Stomach (tissue), 9 donors: ENCODE measurements around the gene NFATC4. TPM values are rescaled to one million over a fixed set of nuclear protein-coding genes. Genes with fewer than 3 reads are reported as not detected.

Experiments used
- DNase-seq, 2 donors: peaks; one replicate each; pipeline versions ENCODE4 v3.0.0 to v3.0.0-alpha.2; 2013 to 2019
- H3K27ac ChIP-seq, 5 donors: fragments of 200-600 bp in 4 of 5; sonication (generic) in 4 of 5; one replicate each; pipeline ENCODE4 v1.5.1; 2013 to 2019; ENCODE audit warnings: mild to moderate bottlenecking in 1 of 5, moderate library complexity in 1 of 5
- H3K27me3 ChIP-seq, 3 donors: fragments of 200-600 bp; sonication (generic); one replicate each; pipeline ENCODE4 v1.5.1; 2017 to 2019; ENCODE audit warnings: mixed run types in 1 of 3
- H3K36me3 ChIP-seq, 4 donors: fragments of 200-600 bp; sonication (generic); 1 replicate in 3 of 4; 2 replicates in 1 of 4; pipeline ENCODE4 v1.5.1; 2016 to 2019
- H3K4me1 ChIP-seq, 4 donors: fragments of 200-600 bp; sonication (generic); one replicate each; pipeline ENCODE4 v1.5.1; 2016 to 2019
- H3K4me3 ChIP-seq, 4 donors: fragments of 200-600 bp; sonication (generic) in 3 of 4; one replicate each; pipeline ENCODE4 v1.5.1; 2016 to 2019; ENCODE audit warnings: mild to moderate bottlenecking in 1 of 4
- H3K9me3 ChIP-seq, 4 donors: fragments of 200-600 bp; sonication (generic); one replicate each; pipeline ENCODE4 v1.5.1; 2016 to 2019
- CTCF ChIP-seq, 7 experiments: fragments of 450-650 bp in 4 of 7; fragments of 200-600 bp in 3 of 7; sonication (generic) in 3 of 7; IDR thresholded peaks; one replicate each; pipeline ENCODE4 v1.5.1; 2016 to 2019; ENCODE audit warnings: antibody characterized with exemption in 7 of 7, control low read depth in 2 of 7, mild to moderate bottlenecking in 1 of 7
- EP300 ChIP-seq: sonication (generic); formaldehyde crosslinking; IDR thresholded peaks from one replicate; pipeline ENCODE4 v1.6.1; 2017; ENCODE audit warnings: antibody characterized with exemption
- POLR2A ChIP-seq, 4 donors: fragments of 450-650 bp; IDR thresholded peaks; one replicate each; pipeline ENCODE4 v1.6.1; 2016; ENCODE audit warnings: antibody characterized with exemption in 4 of 4, control low read depth in 2 of 4, mild to moderate bottlenecking in 1 of 4, moderate library complexity in 1 of 4
- POLR2AphosphoS5 ChIP-seq, 3 donors: sonication (generic); formaldehyde crosslinking; IDR thresholded peaks; one replicate each; pipeline ENCODE4 v1.6.1; 2016; ENCODE audit warnings: antibody characterized with exemption in 3 of 3
- WGBS, 5 donors: extraction: QIAGEN DNeasy Blood & Tissue Kit in 3 of 5; methylation state at CpG; one replicate each; pipeline versions ENCODE4 v1.1.5 to v1.1.7; 2013 to 2018; 5-methylcytosine and 5-hydroxymethylcytosine counted together
- intact Hi-C: fragments of 100-400 bp; cut with DNase I; formaldehyde crosslinking; loops from one replicate; pipeline ENCODE4 v1.15.1; 2023; ENCODE audit warnings: low total_unique reads
- polyA plus RNA-seq, 3 donors: library from polyadenylated mRNA; stranded (reverse); fragments of 200-250 nt; gene quantifications; one replicate each; pipeline ENCODE4 v1.2.3, GENCODE V29; 2013
- total RNA-seq, 5 donors: library from RNA; depleted of rRNA; stranded (reverse); fragments of >200 nt; gene quantifications; one replicate each; pipeline versions ENCODE4 v1.1.0 to v1.2.3, GENCODE V29; 2014 to 2016
- donor health status: healthy with polysubstance abuse.
- donor health status: Bipolar disorder and iron deficiency.
- donor health status: healthy.

The NFATC4 gene
- total and polyA plus RNA-seq, 8 donors, result 20.1 to 119 (median 57.9) TPM

- Histone ChIP-seq H3K27me3 (no peaks in the 10 kb centered on the region), H3K36me3 (no peaks in the 10 kb centered on the region), H3K9me3 (no peaks in the 10 kb centered on the region), H3K4me1 (peaks cover 37 to 62% (median 48%) of the 10 kb centered on the region in 4 donors), H3K27ac (peak within 1 kb of the TSS; percentile 58 to 86 (median 76)), H3K4me3 (peak within 1 kb of the TSS; percentile 61 to 74 (median 64))
- 2 to 9% (median 2%) methylated on average over 4 to 53 of the region's 57 CpGs for WGBS, 5 donors
- TF ChIP-seq POLR2AphosphoS5 (IDR thresholded peaks at IDR 0.05) (peak in 2 of 3 donors; percentile 28 to 54), EP300 (no peak), CTCF (IDR thresholded peaks at IDR 0.05) (no peak)
- intact Hi-C loops, result no loop called here
- peak; percentile 40 to 91 for DNase-seq
Observed at GRCh38 chr14:24398653-24399446, 30.9 kb downstream of the NFATC4 start, which contains the start of gene NYNRIN. Gene NYNRIN (plus strand): TSS chr14:24399003. CDS start chr14:24399247, 244 bp downstream.

GRCh38 chr14:24399447-24399822 is 31.5 kb downstream of the NFATC4 start:
- Histone ChIP-seq H3K4me3 (peak overlapping the region; percentile 61 to 74 (median 64)), H3K36me3 (no peaks in the 10 kb centered on the region), H3K4me1 (peaks cover 37 to 68% (median 50%) of the 10 kb centered on the region in 4 donors), H3K27ac (peak overlapping the region; percentile 11 to 86 (median 76)), H3K9me3 (no peaks in the 10 kb centered on the region), H3K27me3 (no peaks in the 10 kb centered on the region)
- intact Hi-C loops, result no loop called here
- WGBS, 5 donors, result 11 to 27% (median 14%) methylated on average over 6 to 8 of the region's 8 CpGs
- no peak for TF ChIP-seq POLR2AphosphoS5 (IDR thresholded peaks at IDR 0.05)
- TF ChIP-seq POLR2A (IDR thresholded peaks at IDR 0.05), result no peak
- TF ChIP-seq EP300, result no peak
- no peak for TF ChIP-seq CTCF (IDR thresholded peaks at IDR 0.05)
- DNase-seq, result peak in 1 of 2 donors; percentile 62

GRCh38 chr14:24399999-24400718 is 32.2 kb downstream of the NFATC4 start:
- WGBS, 5 donors, result 54 to 65% (median 60%) methylated on average over 4 of the region's 4 CpGs
- H3K4me1 ChIP-seq, result peaks cover 37 to 71% (median 52%) of the 10 kb centered on the region in 4 donors
- peak overlapping the region in 3 of 5 donors; percentile 76 to 86 (median 77) for H3K27ac ChIP-seq

More at GRCh38 chr14:24399999-24400718, 32.2 kb downstream of the NFATC4 start:
- Histone ChIP-seq H3K36me3 (no peaks in the 10 kb centered on the region), H3K9me3 (no peaks in the 10 kb centered on the region), H3K27me3 (no peaks in the 10 kb centered on the region), H3K4me3 (peak overlapping the region; percentile 61 to 74 (median 64))
- no peak for DNase-seq
- intact Hi-C loops, result no loop called here
- TF ChIP-seq POLR2A (IDR thresholded peaks at IDR 0.05) (no peak), EP300 (no peak), POLR2AphosphoS5 (IDR thresholded peaks at IDR 0.05) (no peak), CTCF (IDR thresholded peaks at IDR 0.05) (no peak)
